OCI-LY3 (cell line): ENCODE measurements around the gene PTPRR.
"Not testable (repeated sequence)": the region's sequence is repeated elsewhere in the genome, so short reads cannot be mapped to it uniquely, and the experiment has no call there.

Source experiments
- H2AFZ ChIP-seq: fragments of 200-600, 300-600 bp; shearing (Covaris generic); 2 replicates; pipeline ENCODE4 v1.6.0; 2014; ENCODE audit warnings: antibody characterized with exemption, low read depth, low read length
- H3K27ac ChIP-seq: fragments of 200-600, 300-600 bp; sonication (generic); 2 replicates; pipeline ENCODE4 v1.5.1; 2014; ENCODE audit warnings: mild to moderate bottlenecking, low read length, moderate library complexity, mixed read lengths
- H3K27me3 ChIP-seq: fragments of 200-600, 300-600 bp; sonication (generic); 2 replicates; pipeline ENCODE4 v1.6.1; 2014; ENCODE audit warnings: low read depth, low read length, mixed read lengths
- H3K36me3 ChIP-seq: fragments of 200-600, 300-600 bp; sonication (generic); replicated peaks from 2 replicates; pipeline ENCODE3; 2014; ENCODE audit warnings: low read depth, low read length, mixed read lengths
- H3K4me1 ChIP-seq: fragments of 300-600, 200-600 bp; sonication (generic); 2 replicates; pipeline ENCODE4 v1.6.1; 2014; ENCODE audit warnings: low read length, mixed read lengths
- H3K4me2 ChIP-seq: fragments of 200-600, 300-600 bp; sonication (generic); 2 replicates; pipeline ENCODE4 v1.6.1; 2014; ENCODE audit warnings: low read length, mixed read lengths
- H3K4me3 ChIP-seq: fragments of 300-600, 200-600 bp; sonication (generic); 2 replicates; pipeline ENCODE4 v1.5.1; 2014; ENCODE audit warnings: antibody characterized with exemption, mild to moderate bottlenecking, low read length, moderate library complexity
- H3K79me2 ChIP-seq: fragments of 300-600, 200-600 bp; shearing (Covaris generic); 2 replicates; pipeline ENCODE4 v1.6.1; 2014; ENCODE audit warnings: mild to moderate bottlenecking, low read length, mixed read lengths
- H3K9ac ChIP-seq: fragments of 300-600, 200-600 bp; shearing (Covaris generic); 2 replicates; pipeline ENCODE4 v1.6.0; 2014; ENCODE audit warnings: mild to moderate bottlenecking, low read length, moderate library complexity
- H3K9me3 ChIP-seq: fragments of 200-600, 300-600 bp; shearing (Covaris generic); 2 replicates; pipeline ENCODE4 v1.6.1; 2014; ENCODE audit warnings: low read length, mixed read lengths; ENCODE audit not compliant: insufficient read depth
- H4K20me1 ChIP-seq: fragments of 200-600, 300-600 bp; sonication (generic); 2 replicates; pipeline ENCODE4 v1.6.1; 2016; ENCODE audit warnings: low read length, mixed read lengths; ENCODE audit not compliant: insufficient read depth
- EZH2phosphoT487 ChIP-seq: fragments of 200-600 bp; shearing (Covaris generic); IDR thresholded peaks from 2 replicates; pipeline ENCODE4 v1.6.1; 2018; ENCODE audit warnings: antibody characterized with exemption, mixed run types, low read depth
- TF ChIP-seq, protein P1 (sequence below): fragments of 200-600, 300-600 bp; sonication (generic); IDR thresholded peaks from 2 replicates; pipeline ENCODE4 v1.5.1; 2014; ENCODE audit warnings: antibody characterized with exemption, low read length, low read depth

PTPRR gene

GRCh38 chr12:70809887-70810286, 110.7 kb downstream of the PTPRR start:
- H3K4me2 ChIP-seq: no peak overlapping the region

GRCh38 chr12:70807993-70808392, 112.5 kb downstream of the PTPRR start:
- not testable (repeated sequence) for H4K20me1 ChIP-seq, H3K4me2 ChIP-seq, H3K4me1 ChIP-seq, H2AFZ ChIP-seq, H3K79me2 ChIP-seq, H3K27ac ChIP-seq, H3K9ac ChIP-seq, H3K36me3 ChIP-seq, H3K9me3 ChIP-seq, H3K27me3 ChIP-seq, H3K4me3 ChIP-seq

More at GRCh38 chr12:70809887-70810286, 110.7 kb downstream of the PTPRR start:
- H3K36me3 ChIP-seq: no peaks in the 10 kb centered on the region
- H4K20me1 ChIP-seq: no peaks in the 10 kb centered on the region
- no peak overlapping the region for H3K9ac ChIP-seq
- H3K27ac ChIP-seq: no peak overlapping the region
- H3K27me3 ChIP-seq: peaks cover 3% of the 10 kb centered on the region
- H3K79me2 ChIP-seq: no peaks in the 10 kb centered on the region
- H3K4me3 ChIP-seq: no peak overlapping the region
- H3K4me1 ChIP-seq: peaks cover 9% of the 10 kb centered on the region
- no peak for TF ChIP-seq EZH2phosphoT487
- TF ChIP-seq, protein P1, sequence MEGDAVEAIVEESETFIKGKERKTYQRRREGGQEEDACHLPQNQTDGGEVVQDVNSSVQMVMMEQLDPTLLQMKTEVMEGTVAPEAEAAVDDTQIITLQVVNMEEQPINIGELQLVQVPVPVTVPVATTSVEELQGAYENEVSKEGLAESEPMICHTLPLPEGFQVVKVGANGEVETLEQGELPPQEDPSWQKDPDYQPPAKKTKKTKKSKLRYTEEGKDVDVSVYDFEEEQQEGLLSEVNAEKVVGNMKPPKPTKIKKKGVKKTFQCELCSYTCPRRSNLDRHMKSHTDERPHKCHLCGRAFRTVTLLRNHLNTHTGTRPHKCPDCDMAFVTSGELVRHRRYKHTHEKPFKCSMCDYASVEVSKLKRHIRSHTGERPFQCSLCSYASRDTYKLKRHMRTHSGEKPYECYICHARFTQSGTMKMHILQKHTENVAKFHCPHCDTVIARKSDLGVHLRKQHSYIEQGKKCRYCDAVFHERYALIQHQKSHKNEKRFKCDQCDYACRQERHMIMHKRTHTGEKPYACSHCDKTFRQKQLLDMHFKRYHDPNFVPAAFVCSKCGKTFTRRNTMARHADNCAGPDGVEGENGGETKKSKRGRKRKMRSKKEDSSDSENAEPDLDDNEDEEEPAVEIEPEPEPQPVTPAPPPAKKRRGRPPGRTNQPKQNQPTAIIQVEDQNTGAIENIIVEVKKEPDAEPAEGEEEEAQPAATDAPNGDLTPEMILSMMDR: no peak
- no peaks in the 10 kb centered on the region for H3K9me3 ChIP-seq
- no peak overlapping the region for H2AFZ ChIP-seq

DNA sequence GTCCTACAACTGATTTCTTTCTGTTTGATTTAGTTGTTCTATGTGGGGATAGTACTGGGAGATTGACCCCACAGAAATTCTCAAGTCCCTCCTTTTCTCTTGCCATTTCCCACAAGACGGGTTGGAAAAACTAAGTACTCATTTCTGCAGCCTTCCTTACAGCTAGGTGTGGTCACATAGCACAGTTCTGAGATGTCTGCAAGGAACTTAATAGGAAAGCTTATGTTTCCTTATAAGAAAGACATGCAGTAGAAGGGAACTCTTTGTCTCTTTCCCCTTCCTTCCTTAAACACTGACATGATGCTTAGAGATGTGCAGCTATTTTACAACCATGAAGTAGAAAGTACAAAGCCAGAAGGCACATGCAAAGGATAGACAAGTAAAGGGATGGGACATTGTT, 113.7 kb downstream of the PTPRR start:
- Histone ChIP-seq H3K27ac (no peak overlapping the region), H3K36me3 (no peaks in the 10 kb centered on the region), H3K9ac (no peak overlapping the region), H2AFZ (no peak overlapping the region), H4K20me1 (no peaks in the 10 kb centered on the region), H3K4me1 (peaks cover 3% of the 10 kb centered on the region), H3K79me2 (no peaks in the 10 kb centered on the region), H3K4me2 (no peak overlapping the region), H3K4me3 (no peak overlapping the region), H3K9me3 (no peaks in the 10 kb centered on the region), H3K27me3 (peaks cover 3% of the 10 kb centered on the region; the same call in 1 of the 2 replicates)
- TF ChIP-seq EZH2phosphoT487: no peak
- TF ChIP-seq, protein P1: no peak

- no peak for TF ChIP-seq EZH2phosphoT487
- TF ChIP-seq, protein P1: no peak
- Histone ChIP-seq H3K79me2 (no peaks in the 10 kb centered on the region), H3K9me3 (no peaks in the 10 kb centered on the region), H3K4me3 (no peak overlapping the region), H3K27me3 (peaks cover 3% of the 10 kb centered on the region; the same call in 1 of the 2 replicates), H2AFZ (no peak overlapping the region), H3K4me1 (no peaks in the 10 kb centered on the region), H3K9ac (no peak overlapping the region), H3K27ac (no peak overlapping the region), H3K36me3 (no peaks in the 10 kb centered on the region), H3K4me2 (no peak overlapping the region), H4K20me1 (no peaks in the 10 kb centered on the region)
These were observed 114.5 kb downstream of the PTPRR start for GRCh38 chr12:70806043-70806442.
